Measurements from ENCODE around the gene CNMD. TPM values are rescaled to one million over a fixed set of nuclear protein-coding genes. Genes with fewer than 3 reads are reported as not detected.
A peak's percentile ranks its signal among the peaks of the same experiment; 100 is the strongest.

CNMD gene
- polyA plus RNA-seq, 3 donors from 2014 or later, result not detected

GRCh38 chr13:52767949-52768516 is 28.4 kb upstream of the CNMD start:
- H3K27ac Mint-ChIP-seq, result no peak overlapping the region
- H3K4me1 Mint-ChIP-seq, result no peaks in the 10 kb centered on the region
- H3K27me3 Mint-ChIP-seq (ENCODE audit: low read depth in 3 of 3), result peaks cover 2 to 3% (median 2%) of the 10 kb centered on the region in 3 donors
- peaks cover 0 to 4% (median 0%) of the 10 kb centered on the region in 3 donors for H3K36me3 Mint-ChIP-seq
- no peak for DNase-seq
- H3K4me3 Mint-ChIP-seq, result no peak overlapping the region
- peaks cover 0 to 2% (median 0%) of the 10 kb centered on the region in 6 donors for H3K9me3 Mint-ChIP-seq

GRCh38 chr13:52765611-52766390 is 26.2 kb upstream of the CNMD start:
- DNase-seq, result no peak
- Mint-ChIP-seq H3K4me3 (no peak overlapping the region), H3K4me1 (no peaks in the 10 kb centered on the region), H3K36me3 (peaks cover 0 to 4% (median 0%) of the 10 kb centered on the region in 3 donors), H3K27ac (peak overlapping the region in 1 of 6 donors; percentile 1), H3K9me3 (peaks cover 0 to 2% (median 0%) of the 10 kb centered on the region in 6 donors), H3K27me3 (ENCODE audit: low read depth in 3 of 3) (peaks cover 3 to 11% (median 4%) of the 10 kb centered on the region in 3 donors)

- Mint-ChIP-seq H3K36me3 (no peaks in the 10 kb centered on the region), H3K27me3 (ENCODE audit: low read depth in 3 of 3) (peaks cover 2 to 15% (median 7%) of the 10 kb centered on the region in 3 donors), H3K9me3 (no peaks in the 10 kb centered on the region)
These were observed 20.5 kb upstream of the CNMD start for GRCh38 chr13:52760077-52760476.

GRCh38 chr13:52758114-52758513 is 18.5 kb upstream of the CNMD start:
- no peak for DNase-seq
- H3K4me3 Mint-ChIP-seq, result no peak overlapping the region
- H3K27me3 Mint-ChIP-seq (ENCODE audit: low read depth in 3 of 3), result peaks cover 2 to 19% (median 7%) of the 10 kb centered on the region in 3 donors
- no peaks in the 10 kb centered on the region for H3K9me3 Mint-ChIP-seq
- no peak overlapping the region for H3K27ac Mint-ChIP-seq
- H3K36me3 Mint-ChIP-seq, result no peaks in the 10 kb centered on the region
- no peaks in the 10 kb centered on the region for H3K4me1 Mint-ChIP-seq

More at GRCh38 chr13:52760077-52760476, 20.5 kb upstream of the CNMD start:
- H3K4me3 Mint-ChIP-seq, result no peak overlapping the region
- H3K4me1 Mint-ChIP-seq, result no peaks in the 10 kb centered on the region
- no peak overlapping the region for H3K27ac Mint-ChIP-seq
- DNase-seq, result no peak

- H3K4me1 Mint-ChIP-seq, result no peaks in the 10 kb centered on the region
- peaks cover 0 to 6% (median 5%) of the 10 kb centered on the region in 3 donors for H3K27me3 Mint-ChIP-seq (ENCODE audit: low read depth in 3 of 3)
- H3K27ac Mint-ChIP-seq, result no peak overlapping the region
- no peak for DNase-seq
- no peaks in the 10 kb centered on the region for H3K36me3 Mint-ChIP-seq
- H3K9me3 Mint-ChIP-seq, result peaks cover 0 to 2% (median 0%) of the 10 kb centered on the region in 6 donors
- H3K4me3 Mint-ChIP-seq, result no peak overlapping the region
These were observed 11.6 kb upstream of the CNMD start for GRCh38 chr13:52751196-52751595.

GRCh38 chr13:52750713-52751112 is 11.1 kb upstream of the CNMD start:
- H3K4me3 Mint-ChIP-seq, result no peak overlapping the region
- peaks cover 0 to 2% (median 0%) of the 10 kb centered on the region in 6 donors for H3K9me3 Mint-ChIP-seq
- no peak for DNase-seq
- no peak overlapping the region for H3K27ac Mint-ChIP-seq
- H3K27me3 Mint-ChIP-seq (ENCODE audit: low read depth in 3 of 3), result peaks cover 0 to 6% (median 5%) of the 10 kb centered on the region in 3 donors
- H3K4me1 Mint-ChIP-seq, result no peaks in the 10 kb centered on the region
- H3K36me3 Mint-ChIP-seq, result no peaks in the 10 kb centered on the region

- H3K4me1 Mint-ChIP-seq, result no peaks in the 10 kb centered on the region
- H3K27me3 Mint-ChIP-seq (ENCODE audit: low read depth in 3 of 3), result peaks cover 3 to 10% (median 5%) of the 10 kb centered on the region in 3 donors
- H3K36me3 Mint-ChIP-seq, result no peaks in the 10 kb centered on the region
- DNase-seq, result no peak
- no peak overlapping the region for H3K27ac Mint-ChIP-seq
- no peak overlapping the region for H3K4me3 Mint-ChIP-seq
- H3K9me3 Mint-ChIP-seq, result peaks cover 0 to 2% (median 0%) of the 10 kb centered on the region in 6 donors
These were observed 9.8 kb upstream of the CNMD start for GRCh38 chr13:52749419-52749818.

- Mint-ChIP-seq H3K27me3 (ENCODE audit: low read depth in 3 of 3) (peaks cover 6 to 16% (median 7%) of the 10 kb centered on the region in 3 donors), H3K4me3 (no peak overlapping the region), H3K27ac (no peak overlapping the region), H3K4me1 (no peaks in the 10 kb centered on the region), H3K36me3 (no peaks in the 10 kb centered on the region), H3K9me3 (peaks cover 0 to 3% (median 0%) of the 10 kb centered on the region in 6 donors)
- no peak for DNase-seq
These were observed 6.5 kb upstream of the CNMD start for GRCh38 chr13:52746141-52746540.

GRCh38 chr13:52744842-52745375 is 5.3 kb upstream of the CNMD start:
- Mint-ChIP-seq H3K4me3 (no peak overlapping the region), H3K36me3 (no peaks in the 10 kb centered on the region), H3K27me3 (ENCODE audit: low read depth in 3 of 3) (peaks cover 9 to 19% (median 9%) of the 10 kb centered on the region in 3 donors), H3K9me3 (peaks cover 0 to 3% (median 0%) of the 10 kb centered on the region in 6 donors), H3K27ac (no peak overlapping the region), H3K4me1 (no peaks in the 10 kb centered on the region)
- DNase-seq, result no peak

- Mint-ChIP-seq H3K4me3 (no peak overlapping the region), H3K27me3 (ENCODE audit: low read depth in 3 of 3) (peaks cover 11 to 22% (median 12%) of the 10 kb centered on the region in 3 donors), H3K9me3 (peaks cover 0 to 3% (median 0%) of the 10 kb centered on the region in 6 donors), H3K4me1 (peaks cover 0 to 4% of the 10 kb centered on the region in 2 donors), H3K27ac (no peak overlapping the region), H3K36me3 (no peaks in the 10 kb centered on the region)
- no peak for DNase-seq
These were observed 4.4 kb upstream of the CNMD start for GRCh38 chr13:52743988-52744387.

- H3K27me3 Mint-ChIP-seq (ENCODE audit: low read depth in 3 of 3), result peaks cover 10 to 22% (median 12%) of the 10 kb centered on the region in 3 donors
- DNase-seq, result no peak
- no peak overlapping the region for H3K27ac Mint-ChIP-seq
- peaks cover 0 to 3% (median 0%) of the 10 kb centered on the region in 6 donors for H3K9me3 Mint-ChIP-seq
- no peak overlapping the region for H3K4me3 Mint-ChIP-seq
- peaks cover 1 to 4% of the 10 kb centered on the region in 2 donors for H3K4me1 Mint-ChIP-seq
- H3K36me3 Mint-ChIP-seq, result no peaks in the 10 kb centered on the region
These were observed 3.9 kb upstream of the CNMD start for GRCh38 chr13:52743569-52743968.

GRCh38 chr13:52738719-52739467 is 727 bp downstream of the CNMD start:
- peaks cover 8 to 23% (median 9%) of the 10 kb centered on the region in 3 donors for H3K27me3 Mint-ChIP-seq (ENCODE audit: low read depth in 3 of 3)
- DNase-seq, result peak in 1 of 3 donors; percentile 14
- H3K4me1 Mint-ChIP-seq, result peaks cover 5 to 9% of the 10 kb centered on the region in 2 donors
- H3K4me3 Mint-ChIP-seq, result peak overlapping the region in 4 of 5 donors; percentile 47 to 55 (median 49)
- H3K9me3 Mint-ChIP-seq, result peaks cover 0 to 3% (median 0%) of the 10 kb centered on the region in 6 donors
- H3K27ac Mint-ChIP-seq, result no peak overlapping the region
- H3K36me3 Mint-ChIP-seq, result no peaks in the 10 kb centered on the region

GRCh38 chr13:52737965-52738364 is 1.7 kb downstream of the CNMD start:
- H3K27me3 Mint-ChIP-seq (ENCODE audit: low read depth in 3 of 3), result peaks cover 8 to 16% (median 11%) of the 10 kb centered on the region in 3 donors

More at GRCh38 chr13:52737965-52738364, 1.7 kb downstream of the CNMD start:
- DNase-seq, result no peak
- H3K9me3 Mint-ChIP-seq, result no peaks in the 10 kb centered on the region
- H3K4me3 Mint-ChIP-seq, result peak overlapping the region in 4 of 5 donors; percentile 38 to 53 (median 49)
- H3K36me3 Mint-ChIP-seq, result no peaks in the 10 kb centered on the region
- no peak overlapping the region for H3K27ac Mint-ChIP-seq
- peaks cover 5 to 9% of the 10 kb centered on the region in 2 donors for H3K4me1 Mint-ChIP-seq

Data from immature natural killer cell (primary cell).